Breast epithelium (tissue), 3 donors: Measurements from ENCODE around the gene BCL11B.

Experiments used
- CTCF ChIP-seq, 3 donors: fragments of 450-650 bp; IDR thresholded peaks; one replicate each; pipeline ENCODE4 v1.5.1; 2016 to 2017; ENCODE audit warnings: antibody characterized with exemption in 3 of 3, mild to moderate bottlenecking in 3 of 3, moderate library complexity in 3 of 3
- POLR2A ChIP-seq: fragments of 450-650 bp; IDR thresholded peaks from one replicate; pipeline ENCODE4 v1.6.1; 2016; ENCODE audit warnings: antibody characterized with exemption, mild to moderate bottlenecking, moderate library complexity
- POLR2AphosphoS5 ChIP-seq, 3 donors: sonication (generic); formaldehyde crosslinking; IDR thresholded peaks; one replicate each; pipeline ENCODE4 v1.6.1; 2017; ENCODE audit warnings: antibody characterized with exemption in 3 of 3

- TF ChIP-seq CTCF (IDR thresholded peaks at IDR 0.05) (no peak), POLR2AphosphoS5 (IDR thresholded peaks at IDR 0.05) (no peak), POLR2A (no peak)
These were observed 14.2 kb downstream of the BCL11B start for GRCh38 chr14:99257673-99258221.
